Measurements from ENCODE around the gene TGFBR2. TPM values are rescaled to one million over a fixed set of nuclear protein-coding genes. Genes with fewer than 3 reads are reported as not detected.

The TGFBR2 gene
- total RNA-seq, 1 donor from 2014 or later: 144 TPM

DNA sequence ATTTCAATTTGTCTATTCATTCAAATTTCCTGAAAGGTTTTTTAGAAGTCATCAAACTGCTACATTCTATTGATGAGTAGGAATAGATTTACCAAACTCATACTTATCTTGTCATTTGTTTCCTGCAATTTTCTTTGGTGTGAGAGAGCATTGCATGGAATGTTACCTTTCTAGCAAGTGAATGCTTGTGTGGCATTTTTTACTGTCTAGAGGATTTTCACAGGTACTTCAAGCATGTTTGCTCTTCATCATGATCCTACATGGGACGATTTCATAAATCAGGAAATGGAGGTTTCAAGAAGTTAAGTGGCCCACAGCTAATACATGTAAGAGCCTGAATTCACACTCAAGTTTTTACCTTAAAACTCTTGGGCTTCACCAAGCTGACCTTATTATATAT, 26.1 kb downstream of the TGFBR2 start:
- Histone ChIP-seq H3K9me3 (replicated peaks) (peaks cover 3% of the 10 kb centered on the region), H3K27me3 (ENCODE audit: low read depth) (no peaks in the 10 kb centered on the region), H3K36me3 (peaks cover 8% of the 10 kb centered on the region), H3K4me1 (peaks cover 98% of the 10 kb centered on the region), H3K27ac (replicated peaks) (peak overlapping the region; percentile 85), H3K4me3 (no peak overlapping the region)
- no peak for DNase-seq
- TF ChIP-seq, protein P1, sequence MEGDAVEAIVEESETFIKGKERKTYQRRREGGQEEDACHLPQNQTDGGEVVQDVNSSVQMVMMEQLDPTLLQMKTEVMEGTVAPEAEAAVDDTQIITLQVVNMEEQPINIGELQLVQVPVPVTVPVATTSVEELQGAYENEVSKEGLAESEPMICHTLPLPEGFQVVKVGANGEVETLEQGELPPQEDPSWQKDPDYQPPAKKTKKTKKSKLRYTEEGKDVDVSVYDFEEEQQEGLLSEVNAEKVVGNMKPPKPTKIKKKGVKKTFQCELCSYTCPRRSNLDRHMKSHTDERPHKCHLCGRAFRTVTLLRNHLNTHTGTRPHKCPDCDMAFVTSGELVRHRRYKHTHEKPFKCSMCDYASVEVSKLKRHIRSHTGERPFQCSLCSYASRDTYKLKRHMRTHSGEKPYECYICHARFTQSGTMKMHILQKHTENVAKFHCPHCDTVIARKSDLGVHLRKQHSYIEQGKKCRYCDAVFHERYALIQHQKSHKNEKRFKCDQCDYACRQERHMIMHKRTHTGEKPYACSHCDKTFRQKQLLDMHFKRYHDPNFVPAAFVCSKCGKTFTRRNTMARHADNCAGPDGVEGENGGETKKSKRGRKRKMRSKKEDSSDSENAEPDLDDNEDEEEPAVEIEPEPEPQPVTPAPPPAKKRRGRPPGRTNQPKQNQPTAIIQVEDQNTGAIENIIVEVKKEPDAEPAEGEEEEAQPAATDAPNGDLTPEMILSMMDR (IDR thresholded peaks at IDR 0.05; ENCODE audit: borderline replicate concordance): no peak
- intact Hi-C loops (cut with micrococcal nuclease): no loop called here

DNA sequence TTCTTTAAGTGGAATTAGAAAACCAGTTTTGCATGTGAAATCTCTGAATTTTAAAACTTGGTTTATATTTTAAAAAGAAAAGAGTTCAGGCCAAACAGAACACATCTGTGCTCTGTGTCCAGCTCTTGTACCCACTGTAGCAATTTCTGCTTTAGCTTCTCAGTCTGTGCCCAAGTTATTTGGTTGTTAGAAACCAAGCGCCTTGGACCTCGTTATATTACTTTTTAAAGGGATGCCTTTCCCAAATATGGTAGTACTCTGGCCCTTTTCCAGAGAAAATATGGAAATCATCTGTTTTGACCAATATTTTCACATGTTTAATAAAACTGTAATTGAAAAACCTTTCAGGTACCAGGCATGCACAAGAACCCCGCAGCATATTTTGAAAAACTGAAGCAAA, 27.3 kb downstream of the TGFBR2 start:
- TF ChIP-seq, protein P1 (IDR thresholded peaks at IDR 0.05; ENCODE audit: borderline replicate concordance): no peak
- peak overlapping the region; percentile 85 for H3K27ac ChIP-seq (replicated peaks)
- H3K4me1 ChIP-seq: peaks cover 98% of the 10 kb centered on the region

DNA sequence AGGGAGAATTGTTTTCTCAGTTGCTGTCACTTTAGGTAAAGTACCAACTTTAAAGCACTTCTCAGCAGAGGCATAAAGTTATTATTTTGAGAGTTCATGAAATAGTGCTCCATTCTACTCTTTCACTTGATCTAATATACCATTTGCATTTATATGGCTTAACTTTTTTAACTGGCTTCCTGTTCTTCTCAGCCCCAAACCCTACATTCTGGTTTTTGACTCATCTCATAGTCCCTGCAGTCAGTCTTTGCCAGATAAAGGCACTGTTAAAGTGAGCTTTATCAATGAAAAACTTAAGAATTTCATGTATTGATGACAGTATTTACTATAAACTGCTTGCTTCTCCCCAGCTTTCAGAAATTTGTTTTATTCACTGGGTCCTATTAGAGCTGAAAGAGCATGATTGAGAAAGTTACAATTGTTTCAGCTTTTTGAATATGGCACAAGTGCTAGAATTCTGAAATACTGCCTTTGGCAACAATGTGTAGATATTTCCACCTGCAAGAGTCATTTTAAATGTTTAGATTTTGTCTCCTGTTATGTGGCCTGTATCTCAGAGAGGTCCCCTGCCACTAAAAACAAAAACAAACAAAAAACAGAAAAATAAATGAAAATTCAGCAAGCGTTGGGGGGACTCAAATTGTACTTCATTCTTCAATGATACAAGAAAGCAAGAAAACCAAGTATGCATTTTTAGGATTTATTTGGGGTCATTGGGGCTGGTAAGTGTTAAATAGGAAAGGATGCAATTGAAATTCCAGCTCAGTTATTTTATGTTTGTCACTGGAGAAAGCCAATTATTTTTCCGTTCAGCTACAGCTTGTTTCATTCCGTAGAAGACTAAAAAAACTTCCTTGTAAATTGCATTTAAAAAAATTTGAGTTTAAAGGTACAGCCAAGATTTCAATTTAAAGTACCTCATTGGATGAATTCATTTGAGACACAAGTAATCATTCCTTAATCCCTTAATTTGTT, 28.6 kb downstream of the TGFBR2 start:
- Histone ChIP-seq H3K27me3 (ENCODE audit: low read depth) (no peaks in the 10 kb centered on the region), H3K27ac (replicated peaks) (peak overlapping the region; percentile 85), H3K4me1 (peaks cover 98% of the 10 kb centered on the region), H3K4me3 (no peak overlapping the region), H3K9me3 (replicated peaks) (peaks cover 3% of the 10 kb centered on the region), H3K36me3 (peaks cover 8% of the 10 kb centered on the region)
- TF ChIP-seq, protein P1 (IDR thresholded peaks at IDR 0.05; ENCODE audit: borderline replicate concordance): no peak
- intact Hi-C loops (cut with micrococcal nuclease): no loop called here
- DNase-seq: no peak

More for the DNA sequence above, 27.3 kb downstream of the TGFBR2 start:
- intact Hi-C loops (cut with micrococcal nuclease): no loop called here
- H3K36me3 ChIP-seq: peaks cover 8% of the 10 kb centered on the region
- peaks cover 3% of the 10 kb centered on the region for H3K9me3 ChIP-seq (replicated peaks)
- H3K4me3 ChIP-seq: no peak overlapping the region
- no peaks in the 10 kb centered on the region for H3K27me3 ChIP-seq (ENCODE audit: low read depth)
- no peak for DNase-seq

DNA sequence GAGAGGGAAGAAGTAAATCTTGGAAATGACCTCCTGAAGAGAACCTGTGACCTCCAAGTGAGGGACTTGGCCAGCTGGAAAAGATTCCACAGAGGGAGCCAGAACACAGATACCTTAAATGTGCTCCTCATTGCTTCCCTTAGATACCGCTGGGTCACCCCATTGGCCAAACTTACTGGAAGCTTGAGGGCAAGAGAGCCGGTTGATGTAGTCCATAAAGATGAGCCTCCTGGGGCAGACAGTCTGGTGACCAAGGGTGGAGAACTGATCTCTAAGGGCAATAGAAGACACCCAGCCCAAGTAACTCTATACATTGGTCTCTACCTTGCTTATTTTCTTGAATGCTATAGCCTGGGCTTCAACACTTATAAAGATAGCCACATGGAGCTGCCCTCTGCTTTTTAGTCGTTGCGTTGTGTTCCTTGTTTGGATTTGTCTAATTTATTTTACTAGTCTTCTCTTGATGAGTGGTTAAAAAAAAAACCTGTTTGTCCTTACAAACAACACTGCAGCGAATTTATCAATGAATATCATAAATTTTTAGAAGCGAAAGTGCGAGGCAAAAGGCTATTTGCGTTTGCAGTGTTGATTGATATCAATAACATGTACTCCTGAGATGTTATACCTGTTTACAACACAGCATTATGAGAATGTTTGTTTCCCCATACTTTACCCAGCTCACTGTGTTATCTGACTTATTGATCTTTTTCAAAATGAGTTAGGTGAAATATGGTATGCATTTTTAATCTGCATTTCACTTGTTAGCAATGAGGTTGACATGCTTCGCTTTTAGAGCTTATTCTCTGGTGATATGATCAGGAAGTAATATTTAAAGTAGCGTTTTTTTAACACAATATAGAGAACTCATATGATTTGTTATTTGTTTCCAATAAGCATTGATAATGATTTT, 31.2 kb downstream of the TGFBR2 start:
- H3K27ac ChIP-seq (replicated peaks): peak overlapping the region; percentile 12
- H3K4me3 ChIP-seq: no peak overlapping the region
- H3K4me1 ChIP-seq: peaks cover 98% of the 10 kb centered on the region
- H3K27me3 ChIP-seq (ENCODE audit: low read depth): no peaks in the 10 kb centered on the region
- TF ChIP-seq, protein P1 (IDR thresholded peaks at IDR 0.05; ENCODE audit: borderline replicate concordance): no peak
- no peak for DNase-seq
- no peaks in the 10 kb centered on the region for H3K9me3 ChIP-seq (replicated peaks)
- no peaks in the 10 kb centered on the region for H3K36me3 ChIP-seq
- intact Hi-C loops (cut with micrococcal nuclease): no loop called here

DNA sequence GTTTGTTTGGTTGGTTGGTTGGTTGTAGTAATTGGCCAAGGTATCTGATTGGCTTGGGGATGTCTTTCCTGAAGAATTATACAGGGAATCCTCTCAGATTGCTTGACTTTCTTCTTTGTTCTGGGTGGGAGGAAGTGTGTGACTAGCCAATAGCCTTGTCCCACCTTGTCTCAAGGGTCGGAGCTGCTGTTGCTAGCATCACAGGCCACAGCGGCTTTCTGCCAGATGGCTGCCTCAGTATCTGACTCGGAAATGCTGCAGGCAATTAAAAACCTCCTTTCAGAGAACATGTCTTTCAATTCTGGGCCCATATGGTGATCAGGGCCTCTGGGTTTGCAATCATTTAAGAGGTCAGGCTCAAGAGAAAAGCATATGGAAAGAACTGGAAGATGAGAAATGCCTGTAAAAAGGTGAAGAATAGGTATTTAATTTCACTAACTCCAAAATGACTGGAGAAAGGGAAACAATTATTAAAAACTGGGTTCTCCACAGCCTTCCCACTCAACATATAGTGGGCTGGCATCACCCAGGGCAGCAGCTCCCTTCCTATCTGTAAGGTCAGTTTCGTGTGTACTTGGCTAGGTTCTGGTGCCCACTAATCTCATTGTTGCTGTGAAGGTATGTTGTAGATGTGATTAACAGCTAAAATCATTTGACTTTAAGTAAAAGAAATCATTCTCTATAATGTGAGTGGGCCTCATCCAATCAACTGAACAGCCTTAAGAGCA, 32.4 kb downstream of the TGFBR2 start:
- intact Hi-C loops (cut with micrococcal nuclease): no loop called here
- TF ChIP-seq, protein P1 (IDR thresholded peaks at IDR 0.05; ENCODE audit: borderline replicate concordance): no peak
- no peak overlapping the region for H3K4me3 ChIP-seq
- H3K4me1 ChIP-seq: peaks cover 98% of the 10 kb centered on the region
- DNase-seq: peak; percentile 57
- peak overlapping the region; percentile 85 for H3K27ac ChIP-seq (replicated peaks)
- H3K9me3 ChIP-seq (replicated peaks): no peaks in the 10 kb centered on the region
- no peaks in the 10 kb centered on the region for H3K27me3 ChIP-seq (ENCODE audit: low read depth)
- no peaks in the 10 kb centered on the region for H3K36me3 ChIP-seq

All from left ventricle myocardium inferior (tissue), 1 donor.